ENCODE data around the gene MYO15B.
"Not testable (repeated sequence)": the region's sequence is repeated elsewhere in the genome, so short reads cannot be mapped to it uniquely, and the experiment has no call there.

Gene MYO15B

GRCh38 chr17:75584849-75585175 lies 2.8 kb upstream of the MYO15B start:
- Mint-ChIP-seq H3K4me3 (no peak overlapping the region), H3K9me3 (ENCODE audit: low read depth) (no peaks in the 10 kb centered on the region), H3K4me1 (ENCODE audit: low read depth) (peaks cover 20% of the 10 kb centered on the region), H3K27me3 (no peaks in the 10 kb centered on the region), H3K27ac (no peak overlapping the region), H3K36me3 (no peaks in the 10 kb centered on the region)

DNA sequence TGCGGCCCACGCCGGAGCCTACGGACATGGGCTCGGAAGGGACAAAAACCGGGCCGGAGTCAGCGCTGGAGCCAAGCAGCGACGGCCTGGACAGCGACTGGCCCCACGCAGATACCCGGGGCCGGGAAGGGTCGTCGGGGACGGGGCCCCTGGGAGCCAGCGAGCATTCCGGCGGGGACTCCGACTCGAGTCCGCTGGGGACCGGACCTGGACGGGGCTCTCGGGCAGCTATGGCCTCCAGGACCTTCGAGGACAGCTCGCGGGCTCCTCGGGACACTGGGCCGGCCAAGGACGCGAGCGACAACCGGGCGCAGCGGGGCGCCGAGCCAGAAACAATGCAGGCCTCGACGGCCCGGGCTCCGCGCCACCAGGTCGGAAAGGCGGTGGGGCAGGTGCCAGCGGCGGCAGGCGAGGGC lies 1.0 kb downstream of the MYO15B start:
- Mint-ChIP-seq H3K4me3 (no peak overlapping the region), H3K36me3 (no peaks in the 10 kb centered on the region), H3K9me3 (ENCODE audit: low read depth) (no peaks in the 10 kb centered on the region), H3K27ac (no peak overlapping the region), H3K27me3 (no peaks in the 10 kb centered on the region), H3K4me1 (ENCODE audit: low read depth) (peaks cover 9% of the 10 kb centered on the region)

DNA sequence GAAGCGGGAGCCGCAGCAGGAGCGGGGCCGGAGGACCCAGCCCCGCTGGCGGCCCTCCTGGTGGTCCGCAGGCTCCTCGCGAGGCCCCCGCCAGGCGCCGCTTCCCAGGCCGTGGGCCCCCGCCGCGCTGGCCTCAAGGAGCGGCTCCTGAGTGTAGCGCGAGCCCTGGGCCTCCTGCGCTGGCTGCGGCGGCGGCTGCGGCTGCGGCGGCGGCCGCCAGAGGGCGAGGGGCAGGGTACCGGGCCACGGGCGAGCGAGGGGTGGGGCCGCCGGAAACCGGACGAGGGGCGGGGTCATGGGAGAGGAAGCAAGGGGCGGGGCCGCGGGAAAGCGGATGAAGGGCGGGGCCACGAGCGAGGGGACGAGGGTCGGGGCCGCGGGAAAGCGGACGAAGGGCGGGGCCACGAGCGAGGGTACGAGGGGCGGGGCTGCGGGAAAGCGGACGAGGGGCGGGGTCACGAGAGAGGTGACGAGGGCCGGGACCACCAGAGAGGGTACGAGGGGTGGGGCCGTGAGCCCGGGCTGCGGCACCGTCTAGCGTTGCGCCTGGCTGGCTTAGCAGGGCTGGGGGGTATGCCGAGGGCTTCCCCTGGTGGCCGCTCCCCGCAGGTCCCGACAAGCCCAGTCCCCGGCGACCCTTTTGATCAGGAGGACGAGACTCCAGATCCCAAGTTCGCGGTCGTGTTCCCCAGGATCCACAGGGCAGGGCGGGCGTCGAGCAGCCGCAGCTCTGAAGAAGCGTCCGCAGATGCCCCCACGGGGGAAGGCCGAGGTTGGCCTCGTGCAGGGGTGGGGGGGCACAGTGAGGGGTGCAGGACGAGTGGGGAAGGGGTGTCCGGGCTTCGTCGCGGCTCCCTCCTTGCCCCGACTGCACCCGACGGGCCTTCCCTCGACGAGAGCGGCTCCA lies 1.7 kb downstream of the MYO15B start:
- Mint-ChIP-seq H3K4me3 (peak overlapping the region; percentile 72), H3K27ac (no peak overlapping the region), H3K9me3 (ENCODE audit: low read depth) (no peaks in the 10 kb centered on the region), H3K36me3 (no peaks in the 10 kb centered on the region), H3K27me3 (no peaks in the 10 kb centered on the region), H3K4me1 (ENCODE audit: low read depth) (peaks cover 9% of the 10 kb centered on the region)

DNA sequence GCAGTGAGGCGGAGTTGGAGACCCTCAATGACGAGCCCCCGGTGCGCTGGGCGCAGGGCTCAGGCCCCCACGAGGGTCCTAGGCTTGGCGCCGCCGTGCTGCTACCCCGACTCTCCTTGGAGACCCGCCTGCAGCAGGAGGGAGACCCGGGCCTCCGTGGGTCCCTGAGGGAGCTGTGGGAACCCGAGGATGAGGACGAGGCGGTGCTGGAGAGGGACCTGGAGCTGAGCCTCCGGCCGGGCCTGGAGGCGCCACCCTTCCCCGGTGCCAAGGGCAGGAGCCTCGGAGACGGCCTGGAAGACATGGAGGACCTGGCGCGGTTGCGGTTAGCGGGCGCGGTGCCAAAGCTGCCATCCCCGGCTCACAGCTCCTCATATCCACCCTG lies 2.3 kb downstream of the MYO15B start:
- no peaks in the 10 kb centered on the region for H3K27me3 Mint-ChIP-seq
- no peak overlapping the region for H3K27ac Mint-ChIP-seq
- peaks cover 9% of the 10 kb centered on the region for H3K4me1 Mint-ChIP-seq (ENCODE audit: low read depth)
- no peaks in the 10 kb centered on the region for H3K36me3 Mint-ChIP-seq
- H3K4me3 Mint-ChIP-seq: peak overlapping the region; percentile 30
- H3K9me3 Mint-ChIP-seq (ENCODE audit: low read depth): no peaks in the 10 kb centered on the region

DNA sequence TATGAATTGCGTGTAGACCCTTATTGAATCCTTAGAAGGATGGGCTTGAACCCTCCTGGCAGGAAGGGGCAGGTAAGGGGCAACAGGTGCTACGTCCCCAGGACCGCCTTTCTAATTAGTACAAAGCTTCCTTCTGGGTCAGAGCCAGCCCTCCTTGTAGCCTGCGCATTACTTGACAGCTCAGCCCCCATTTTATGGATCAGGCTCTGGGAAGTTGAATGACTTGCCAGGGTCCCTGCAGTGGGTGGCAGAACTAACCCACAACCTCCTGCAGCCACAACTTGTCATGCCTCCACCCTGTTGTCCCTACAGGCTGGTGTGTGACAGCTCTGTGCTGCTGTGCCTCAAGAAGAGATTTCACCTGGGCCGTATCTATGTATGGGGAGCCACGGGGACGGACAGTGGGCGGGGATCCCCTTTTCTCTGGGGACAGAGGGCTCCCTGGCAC lies 2.7 kb downstream of the MYO15B start:
- Mint-ChIP-seq H3K36me3 (no peaks in the 10 kb centered on the region), H3K27me3 (no peaks in the 10 kb centered on the region), H3K4me3 (peak overlapping the region; percentile 30), H3K4me1 (ENCODE audit: low read depth) (peaks cover 9% of the 10 kb centered on the region), H3K9me3 (ENCODE audit: low read depth) (no peaks in the 10 kb centered on the region), H3K27ac (no peak overlapping the region)

DNA sequence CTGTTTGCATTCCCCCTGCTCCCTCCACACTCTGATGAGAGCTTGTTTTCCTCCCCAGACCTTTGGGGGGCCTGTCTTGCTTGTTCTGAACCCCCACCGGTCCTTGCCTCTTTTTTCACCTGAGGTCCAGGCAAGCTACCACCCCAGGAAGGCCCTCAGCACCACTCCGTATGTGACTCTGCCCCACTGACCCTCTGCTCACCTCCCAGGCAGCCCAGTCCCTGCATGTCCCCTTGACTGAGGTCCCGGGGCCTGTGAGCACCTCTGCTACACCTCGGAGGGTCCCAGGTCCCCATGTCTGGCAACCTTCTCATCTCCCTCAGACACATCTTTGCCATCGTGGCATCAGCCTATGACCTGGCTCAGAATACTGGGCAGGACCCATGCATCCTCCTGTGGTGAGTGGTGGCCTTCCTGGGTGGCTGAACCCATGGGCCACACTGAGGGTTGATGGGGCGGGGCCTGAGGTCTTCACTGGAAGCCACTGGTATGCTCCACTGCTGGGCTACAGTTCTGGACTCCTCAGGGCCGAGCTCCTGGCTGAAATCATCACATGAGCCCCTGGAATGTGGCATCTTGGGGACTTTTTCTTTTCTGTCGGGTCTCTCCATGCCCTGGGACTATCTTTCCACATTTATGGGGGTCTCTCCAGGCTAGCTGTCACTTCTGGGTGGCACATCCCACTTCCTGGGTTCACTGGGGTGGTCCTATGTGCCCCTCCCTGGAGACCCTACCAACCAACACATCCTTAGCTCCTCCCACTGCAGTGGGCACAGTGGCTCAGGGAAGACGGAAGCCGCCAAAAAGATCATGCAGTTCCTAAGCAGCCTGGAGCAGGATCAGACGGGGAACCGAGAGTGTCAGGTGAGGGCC lies 3.5 kb downstream of the MYO15B start:
- no peak overlapping the region for H3K4me3 Mint-ChIP-seq
- no peaks in the 10 kb centered on the region for H3K36me3 Mint-ChIP-seq
- H3K27ac Mint-ChIP-seq: no peak overlapping the region
- H3K4me1 Mint-ChIP-seq (ENCODE audit: low read depth): peaks cover 8% of the 10 kb centered on the region
- H3K9me3 Mint-ChIP-seq (ENCODE audit: low read depth): no peaks in the 10 kb centered on the region
- H3K27me3 Mint-ChIP-seq: no peaks in the 10 kb centered on the region

GRCh38 chr17:75591722-75592302 lies 4.2 kb downstream of the MYO15B start:
- no peak overlapping the region for H3K4me3 Mint-ChIP-seq
- H3K27me3 Mint-ChIP-seq: no peaks in the 10 kb centered on the region
- no peaks in the 10 kb centered on the region for H3K36me3 Mint-ChIP-seq
- no peaks in the 10 kb centered on the region for H3K9me3 Mint-ChIP-seq (ENCODE audit: low read depth)
- no peak overlapping the region for H3K27ac Mint-ChIP-seq
- peaks cover 5% of the 10 kb centered on the region for H3K4me1 Mint-ChIP-seq (ENCODE audit: low read depth)

GRCh38 chr17:75592348-75593020 lies 4.9 kb downstream of the MYO15B start:
- H3K9me3 Mint-ChIP-seq (ENCODE audit: low read depth): no peaks in the 10 kb centered on the region
- no peaks in the 10 kb centered on the region for H3K27me3 Mint-ChIP-seq
- no peak overlapping the region for H3K4me3 Mint-ChIP-seq
- H3K36me3 Mint-ChIP-seq: no peaks in the 10 kb centered on the region
- no peak overlapping the region for H3K27ac Mint-ChIP-seq
- peaks cover 2% of the 10 kb centered on the region for H3K4me1 Mint-ChIP-seq (ENCODE audit: low read depth)

DNA sequence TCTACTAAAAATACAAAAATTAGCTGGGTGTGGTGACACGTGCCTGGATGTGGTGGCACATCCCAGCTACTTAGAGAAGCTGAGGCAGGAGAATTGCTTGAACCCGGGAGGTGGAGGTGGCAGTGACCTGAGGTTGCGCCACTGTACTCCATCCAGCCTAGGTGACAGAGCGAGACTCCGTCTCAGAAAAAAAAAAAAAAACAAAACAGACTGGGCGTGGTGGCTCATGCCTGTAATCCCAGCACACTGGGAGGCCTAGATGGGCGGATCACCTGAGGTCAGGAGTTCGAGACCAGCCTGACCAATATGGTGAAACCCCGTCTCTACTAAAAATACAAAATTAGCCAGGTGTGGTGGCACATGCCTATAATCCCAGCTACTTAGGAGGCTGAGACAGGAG lies 5.8 kb downstream of the MYO15B start:
- not testable (repeated sequence) for H3K9me3 Mint-ChIP-seq (ENCODE audit: low read depth); H3K36me3 Mint-ChIP-seq; H3K4me1 Mint-ChIP-seq (ENCODE audit: low read depth); H3K4me3 Mint-ChIP-seq; H3K27ac Mint-ChIP-seq; H3K27me3 Mint-ChIP-seq

DNA sequence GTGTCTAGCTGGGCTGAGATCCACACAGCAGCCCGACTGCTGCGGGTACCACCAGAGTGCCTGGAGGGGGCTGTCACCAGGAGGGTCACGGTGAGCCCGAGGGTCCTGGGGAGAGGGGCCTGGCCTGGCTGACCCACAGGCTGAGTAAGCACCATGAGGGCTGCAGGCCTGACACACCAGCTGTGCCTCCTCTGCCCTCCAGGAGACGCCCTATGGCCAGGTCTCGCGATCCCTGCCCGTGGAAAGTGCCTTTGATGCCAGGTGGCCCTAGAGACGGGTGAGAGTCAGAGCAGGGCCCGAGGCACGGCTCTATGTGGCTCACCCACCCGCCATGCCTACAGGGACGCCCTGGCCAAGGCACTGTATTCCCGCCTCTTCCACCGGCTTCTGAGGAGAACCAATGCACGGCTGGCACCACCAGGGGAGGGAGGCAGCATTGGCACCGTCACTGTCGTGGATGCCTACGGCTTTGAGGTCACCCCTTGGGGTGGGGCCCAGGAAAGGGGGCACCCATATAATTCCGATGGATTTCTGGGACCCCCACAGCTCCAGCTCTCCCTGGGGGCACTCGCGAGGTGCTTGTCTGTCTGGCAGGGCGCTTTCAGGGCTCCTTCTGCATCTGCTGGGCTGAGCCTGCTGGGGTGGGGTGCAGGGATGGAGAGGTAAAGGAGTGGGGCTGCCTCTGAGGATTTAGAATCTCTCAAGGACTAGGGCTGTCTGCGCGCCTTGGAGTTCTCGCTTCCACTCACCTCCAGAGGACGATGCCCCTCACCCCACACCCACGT lies 7.1 kb downstream of the MYO15B start:
- Mint-ChIP-seq H3K36me3 (no peaks in the 10 kb centered on the region), H3K27me3 (no peaks in the 10 kb centered on the region), H3K4me3 (no peak overlapping the region), H3K27ac (no peak overlapping the region), H3K4me1 (ENCODE audit: low read depth) (no peaks in the 10 kb centered on the region), H3K9me3 (ENCODE audit: low read depth) (no peaks in the 10 kb centered on the region)

- Mint-ChIP-seq H3K4me1 (ENCODE audit: low read depth) (no peaks in the 10 kb centered on the region), H3K36me3 (no peaks in the 10 kb centered on the region), H3K27me3 (no peaks in the 10 kb centered on the region), H3K9me3 (ENCODE audit: low read depth) (no peaks in the 10 kb centered on the region), H3K27ac (no peak overlapping the region), H3K4me3 (no peak overlapping the region)
Measured at GRCh38 chr17:75595284-75595919, 7.8 kb downstream of the MYO15B start.

DNA sequence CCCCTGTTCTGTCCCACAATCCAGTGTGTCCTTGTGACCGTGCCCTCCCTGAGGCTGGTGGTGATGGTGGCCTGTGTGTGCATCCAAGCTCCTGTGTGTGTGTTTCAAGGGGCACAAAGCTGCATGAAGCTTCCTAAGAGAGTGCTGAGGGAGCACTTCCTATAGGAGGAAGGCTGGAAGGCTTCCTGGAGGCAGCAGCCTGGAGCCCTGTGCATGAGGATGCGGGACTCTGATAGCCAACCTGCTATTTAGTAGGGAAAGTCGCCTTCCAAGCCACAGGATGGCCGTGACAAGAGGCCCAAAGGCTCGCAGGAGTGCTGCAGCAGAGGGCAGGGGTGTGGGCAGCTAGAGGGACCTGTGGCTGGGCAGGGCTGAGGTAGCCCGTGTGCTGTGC lies 8.3 kb downstream of the MYO15B start:
- no peaks in the 10 kb centered on the region for H3K9me3 Mint-ChIP-seq (ENCODE audit: low read depth)

GRCh38 chr17:75596320-75597087 lies 8.9 kb downstream of the MYO15B start:
- H3K4me3 Mint-ChIP-seq: no peak overlapping the region
- H3K9me3 Mint-ChIP-seq (ENCODE audit: low read depth): no peaks in the 10 kb centered on the region
- H3K27me3 Mint-ChIP-seq: no peaks in the 10 kb centered on the region
- H3K27ac Mint-ChIP-seq: no peak overlapping the region
- H3K36me3 Mint-ChIP-seq: no peaks in the 10 kb centered on the region
- no peaks in the 10 kb centered on the region for H3K4me1 Mint-ChIP-seq (ENCODE audit: low read depth)

More for the DNA sequence above, 8.3 kb downstream of the MYO15B start:
- H3K4me1 Mint-ChIP-seq (ENCODE audit: low read depth): no peaks in the 10 kb centered on the region
- H3K36me3 Mint-ChIP-seq: no peaks in the 10 kb centered on the region
- H3K27ac Mint-ChIP-seq: no peak overlapping the region
- no peak overlapping the region for H3K4me3 Mint-ChIP-seq
- H3K27me3 Mint-ChIP-seq: no peaks in the 10 kb centered on the region
